Activated gamma-delta T cell (primary cell): ENCODE data around the gene TNNI3K.

Source experiments
- DNase-seq: peaks from one replicate; lab custom pipeline; 2025; lab: John Stamatoyannopoulos, UW

TNNI3K gene

DNA sequence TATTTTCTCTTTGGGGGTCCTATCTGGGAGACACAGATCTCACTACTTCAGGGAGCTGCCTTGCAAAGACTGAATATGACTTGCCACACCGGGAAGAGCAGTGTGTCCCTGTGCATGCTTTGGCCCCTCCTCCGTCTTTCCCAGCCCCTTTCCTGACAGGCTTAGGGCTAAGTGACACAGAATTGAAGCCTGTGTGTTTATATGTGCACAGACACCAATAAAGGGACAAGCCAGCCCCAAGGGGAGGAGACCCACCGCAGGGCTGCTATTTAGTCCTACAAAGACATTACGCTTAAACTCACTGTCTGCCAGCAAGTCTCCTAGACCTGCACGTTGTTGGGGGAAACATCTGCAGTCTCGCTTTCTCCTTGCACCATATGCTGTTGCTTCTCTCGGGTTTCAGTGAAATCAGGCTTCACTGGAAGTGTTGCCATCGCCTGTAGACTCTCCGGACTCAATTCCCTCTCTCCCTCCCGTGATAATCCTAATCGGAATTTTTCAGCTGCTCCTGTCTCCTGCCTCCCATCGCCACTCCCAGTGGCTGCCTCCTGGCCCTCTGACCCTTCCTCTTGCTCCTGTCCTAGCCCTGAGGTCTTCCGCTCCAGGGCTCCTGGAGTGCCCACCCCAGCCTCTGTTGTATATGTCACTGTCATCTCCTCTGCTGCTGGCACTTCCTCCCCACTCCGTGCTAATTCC, 335.8 kb downstream of the TNNI3K start:
- no peak for DNase-seq

DNA sequence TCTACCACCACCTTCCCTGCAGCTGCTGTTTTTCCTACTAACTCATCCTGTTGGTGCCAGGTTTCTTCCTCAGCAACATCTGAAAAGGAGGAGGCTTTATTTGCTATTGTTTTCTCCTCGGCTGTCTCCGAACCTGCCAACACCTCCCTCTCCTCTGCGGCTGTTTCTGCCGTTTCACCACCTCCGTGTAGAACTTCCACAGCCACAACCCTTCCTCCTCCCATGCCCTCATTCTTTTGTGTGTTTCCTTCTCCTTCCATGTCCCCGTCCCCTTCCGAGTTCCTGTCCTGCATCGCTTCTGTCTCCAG, 336.3 kb downstream of the TNNI3K start:
- DNase-seq, result no peak

DNA sequence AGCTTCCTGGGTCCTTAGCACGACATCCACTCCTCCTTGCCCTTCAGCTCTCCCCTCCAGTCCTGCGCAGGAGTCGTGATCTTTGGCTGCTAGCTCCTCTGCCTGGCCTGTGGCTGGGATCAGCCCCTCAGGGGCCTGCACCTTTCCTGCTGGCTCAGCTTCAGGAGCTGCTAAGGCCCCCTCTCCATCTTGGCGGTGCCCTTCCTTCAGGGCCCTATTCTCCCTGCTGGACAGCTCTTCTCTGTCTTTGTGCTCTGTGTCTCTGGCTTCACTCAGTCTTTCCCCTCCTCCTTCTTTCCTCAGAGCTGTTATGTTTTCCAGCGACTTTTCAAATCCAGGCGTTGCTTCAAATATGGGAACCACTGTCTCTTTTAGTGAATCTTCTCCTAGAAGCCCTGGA, 336.7 kb downstream of the TNNI3K start:
- no peak for DNase-seq

DNA sequence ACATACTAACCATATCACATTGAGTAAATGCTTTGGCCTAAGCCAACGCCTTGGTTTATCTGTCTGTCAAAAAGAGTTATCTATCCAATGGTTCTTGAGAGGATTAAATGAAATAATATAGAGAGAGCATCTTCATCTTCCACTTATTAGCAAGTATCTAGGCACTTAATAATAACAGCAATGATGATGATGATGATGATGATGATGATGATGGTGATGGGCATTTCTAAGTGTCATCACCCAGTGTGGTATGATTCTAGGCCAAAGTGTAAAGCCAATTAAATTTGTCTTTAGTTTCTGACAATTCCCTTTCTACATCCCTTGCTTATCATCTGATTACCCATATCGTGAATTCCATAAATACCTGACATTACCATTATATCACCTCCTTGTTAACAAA, 342.9 kb downstream of the TNNI3K start:
- DNase-seq, result no peak

DNA sequence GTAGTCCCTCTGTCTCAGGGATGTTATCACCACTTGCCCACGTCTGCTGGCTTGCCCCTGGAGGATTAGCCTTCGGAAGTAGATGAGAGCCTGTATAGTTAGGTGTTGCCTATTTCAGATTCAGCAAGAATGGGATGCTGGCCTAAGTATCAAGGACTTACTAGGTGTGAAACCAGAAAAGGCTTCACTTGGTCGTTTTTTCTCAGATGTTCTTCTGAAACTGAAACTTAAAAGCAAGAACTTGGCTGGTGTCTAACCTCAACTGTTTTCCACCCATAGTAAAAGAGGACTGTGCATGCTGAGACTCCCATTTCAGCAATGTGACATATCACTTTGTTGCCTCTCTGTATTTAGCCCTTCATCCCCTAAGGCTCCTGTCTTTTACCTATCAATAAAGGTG, 344.2 kb downstream of the TNNI3K start:
- DNase-seq, result no peak

DNA sequence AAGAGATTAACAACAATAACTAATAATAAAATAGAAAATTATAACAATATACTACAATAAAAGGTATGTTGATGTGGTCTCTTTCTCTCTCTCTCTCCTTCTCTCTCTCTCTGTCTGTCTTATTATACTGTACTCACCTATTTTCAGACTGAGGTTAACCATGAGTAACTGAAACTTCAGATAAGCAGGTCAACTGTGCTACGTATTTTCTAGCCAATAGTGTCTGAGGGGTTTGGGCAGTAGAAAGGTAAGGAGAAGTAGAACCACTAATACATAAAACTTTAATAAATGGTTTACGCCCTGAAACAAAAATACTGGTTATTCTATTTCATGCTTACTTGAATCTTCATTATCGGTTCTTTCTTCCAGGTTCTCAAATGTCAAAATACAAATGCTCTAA, 348.2 kb downstream of the TNNI3K start:
- no peak for DNase-seq

DNA sequence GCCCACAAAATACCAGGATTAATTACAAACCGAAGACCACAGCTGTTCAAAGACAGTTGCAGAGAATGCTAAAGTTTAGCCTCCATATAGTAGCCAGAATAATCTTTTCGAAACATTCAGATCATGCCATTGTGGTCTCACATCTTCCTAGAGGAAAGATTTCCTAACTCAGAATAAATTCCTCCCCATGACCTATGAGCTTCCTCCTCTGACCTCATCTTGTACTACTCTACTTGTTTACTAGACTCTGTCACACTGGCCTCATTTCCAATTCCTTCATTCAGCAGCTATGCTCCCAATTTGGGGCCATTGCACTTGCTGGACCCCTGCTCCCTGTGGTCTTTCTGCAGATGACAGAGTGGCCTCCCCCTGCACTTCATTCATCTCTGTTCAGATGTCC, 349.0 kb downstream of the TNNI3K start:
- no peak for DNase-seq

DNA sequence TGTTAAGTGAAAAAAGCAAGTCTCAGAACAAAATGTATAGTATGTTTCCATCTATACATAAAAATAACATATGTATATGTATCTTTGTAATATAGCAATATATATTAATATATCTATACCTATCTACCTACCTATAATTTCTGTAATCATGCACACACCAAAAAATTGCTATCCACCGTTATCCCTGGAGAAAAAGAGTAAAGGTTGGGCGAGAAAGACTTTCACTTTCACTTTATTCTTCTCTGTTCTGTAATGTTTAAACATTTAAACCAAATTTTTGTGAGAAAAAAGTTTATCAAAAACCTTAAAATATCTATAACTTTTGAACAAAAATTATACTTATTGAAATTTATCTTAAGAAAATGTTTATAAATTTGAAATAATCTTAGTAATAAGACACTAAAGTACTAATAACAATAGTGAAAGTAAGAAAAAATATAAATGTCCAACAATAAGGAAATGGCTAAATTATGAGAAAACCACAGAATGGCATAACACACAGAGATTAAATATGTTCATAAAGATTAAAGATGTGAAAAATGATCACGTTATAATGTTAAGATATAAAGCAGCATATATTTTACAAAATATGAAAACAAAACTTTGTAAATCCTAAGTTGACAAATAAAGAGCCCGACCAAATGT, 351.2 kb downstream of the TNNI3K start:
- no peak for DNase-seq

DNA sequence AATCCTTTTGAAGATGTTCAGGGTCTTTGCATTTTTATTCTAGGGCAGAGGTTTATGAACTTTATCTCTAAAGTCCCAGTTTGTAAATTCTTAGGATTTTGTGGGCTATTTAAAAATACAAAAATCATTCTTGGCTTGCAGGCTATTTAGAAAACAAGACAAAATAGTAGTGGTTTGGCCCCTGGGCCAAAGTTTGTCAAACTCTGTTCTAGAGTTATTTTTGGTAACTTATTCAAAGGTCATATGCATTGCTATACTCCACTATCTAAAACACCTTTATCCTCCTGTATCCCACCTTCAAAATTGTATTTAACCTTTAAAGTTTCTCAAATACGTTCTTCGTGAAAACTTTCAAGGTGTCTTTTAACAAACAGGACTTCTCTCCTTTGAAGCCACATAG, 352.7 kb downstream of the TNNI3K start:
- no peak for DNase-seq

DNA sequence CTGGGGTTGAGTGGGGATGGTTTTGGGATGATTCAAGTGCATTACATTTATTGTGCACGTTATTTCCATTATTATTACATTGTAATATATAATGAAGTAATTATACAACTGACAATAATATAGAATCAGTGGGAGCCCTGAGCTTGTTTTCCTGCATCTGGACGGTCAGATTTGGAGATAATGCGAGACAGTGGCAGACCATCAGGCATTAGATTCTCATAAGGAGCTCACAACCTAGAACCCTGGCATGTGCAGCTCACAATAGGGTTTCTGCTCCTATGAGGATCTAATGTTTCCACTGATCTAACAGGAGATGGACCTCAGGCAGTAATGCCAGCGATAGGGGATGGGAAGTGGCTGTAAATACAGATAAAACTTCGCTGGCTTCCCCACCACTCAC, 355.1 kb downstream of the TNNI3K start:
- DNase-seq, result no peak

DNA sequence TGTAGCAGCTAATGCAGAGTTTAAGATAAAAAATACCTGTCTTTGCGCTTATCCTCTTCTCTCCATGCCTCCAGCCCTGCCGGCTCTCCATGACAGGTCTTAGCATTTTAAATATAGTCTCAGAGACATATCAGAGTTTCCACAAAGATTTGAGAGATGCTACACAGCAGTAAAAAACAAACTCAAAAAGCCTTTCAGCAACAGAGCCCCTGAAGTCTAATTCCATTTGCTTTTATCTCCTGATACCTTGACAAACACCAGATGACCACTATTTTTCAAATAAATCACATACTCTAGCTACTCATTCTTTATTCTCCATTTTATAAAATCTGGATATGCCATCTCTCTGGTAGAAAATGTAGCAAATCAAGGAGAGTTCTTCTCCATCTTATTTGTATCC, 356.8 kb downstream of the TNNI3K start:
- DNase-seq, result no peak

DNA sequence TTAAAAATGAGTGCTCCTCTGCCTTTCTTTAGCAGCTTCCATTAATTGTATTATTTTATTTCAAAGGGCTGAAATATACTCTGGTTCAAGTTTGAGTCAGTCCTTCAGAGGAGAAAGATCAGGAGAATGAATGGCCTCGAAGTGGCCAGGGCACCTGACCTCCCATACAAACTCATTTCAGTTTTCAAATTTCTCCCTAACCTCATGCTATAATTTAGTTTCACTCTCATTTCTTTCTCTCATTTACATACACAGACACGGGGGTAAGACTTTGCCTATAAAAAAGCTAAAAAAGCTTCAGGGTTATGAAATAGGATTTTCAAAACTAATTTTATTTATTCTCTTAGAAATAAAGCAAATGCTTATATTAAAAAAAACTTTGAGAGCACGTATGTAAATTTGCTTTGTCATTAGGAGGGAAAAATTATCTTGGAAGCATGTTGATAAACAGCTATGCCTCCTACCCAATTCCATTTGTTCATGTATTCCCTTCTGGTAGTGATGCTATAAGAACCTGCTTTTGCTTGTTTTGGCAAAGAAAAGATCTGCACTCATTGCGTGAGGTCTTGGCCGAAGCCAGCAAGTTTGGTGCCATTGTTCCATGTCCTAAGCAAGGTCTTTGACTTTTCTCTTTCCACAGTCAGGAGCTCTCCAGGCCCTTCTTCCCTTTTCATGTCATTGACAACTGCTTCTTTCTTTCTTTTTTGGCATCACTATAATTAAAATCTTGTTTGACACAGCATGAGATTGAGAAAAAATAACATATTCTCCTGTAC, 357.6 kb downstream of the TNNI3K start:
- DNase-seq, result no peak
